GM12878 (cell line): ENCODE data around the gene PKP3.

ENCODE experiments used
- MYC ChIP-seq: IDR thresholded peaks from 2 replicates; pipeline ENCODE4 v1.6.1; 2011; ENCODE audit warnings: mild to moderate bottlenecking, low read length, moderate library complexity, inconsistent platforms; ENCODE audit not compliant: insufficient read depth, insufficient replicate concordance, insufficient read length, severe bottlenecking
- POLR2A ChIP-seq: IDR thresholded peaks from 2 replicates; pipeline ENCODE4 v1.6.1; 2011; ENCODE audit warnings: low read depth, mild to moderate bottlenecking, low read length
- ZNF592 ChIP-seq: fragments of 450-650 bp; IDR thresholded peaks from 2 replicates; pipeline ENCODE4 v1.6.1; 2017; ENCODE audit warnings: mild to moderate bottlenecking, moderate library complexity
- TF ChIP-seq, protein P1 (sequence below), 3 experiments: IDR thresholded peaks in 2 of 3; conservative IDR thresholded peaks in 1 of 3; 2 replicates each; pipeline ENCODE4 v1.5.1; 2011; ENCODE audit warnings: low read depth in 3 of 3, low read length in 3 of 3, mild to moderate bottlenecking in 3 of 3, control low read depth in 2 of 3, moderate library complexity in 2 of 3, inconsistent platforms in 1 of 3, mixed read lengths in 1 of 3; ENCODE audit not compliant: control insufficient read depth in 2 of 3, insufficient read depth in 1 of 3; ENCODE audit errors: extremely low read depth in 1 of 3

DNA sequence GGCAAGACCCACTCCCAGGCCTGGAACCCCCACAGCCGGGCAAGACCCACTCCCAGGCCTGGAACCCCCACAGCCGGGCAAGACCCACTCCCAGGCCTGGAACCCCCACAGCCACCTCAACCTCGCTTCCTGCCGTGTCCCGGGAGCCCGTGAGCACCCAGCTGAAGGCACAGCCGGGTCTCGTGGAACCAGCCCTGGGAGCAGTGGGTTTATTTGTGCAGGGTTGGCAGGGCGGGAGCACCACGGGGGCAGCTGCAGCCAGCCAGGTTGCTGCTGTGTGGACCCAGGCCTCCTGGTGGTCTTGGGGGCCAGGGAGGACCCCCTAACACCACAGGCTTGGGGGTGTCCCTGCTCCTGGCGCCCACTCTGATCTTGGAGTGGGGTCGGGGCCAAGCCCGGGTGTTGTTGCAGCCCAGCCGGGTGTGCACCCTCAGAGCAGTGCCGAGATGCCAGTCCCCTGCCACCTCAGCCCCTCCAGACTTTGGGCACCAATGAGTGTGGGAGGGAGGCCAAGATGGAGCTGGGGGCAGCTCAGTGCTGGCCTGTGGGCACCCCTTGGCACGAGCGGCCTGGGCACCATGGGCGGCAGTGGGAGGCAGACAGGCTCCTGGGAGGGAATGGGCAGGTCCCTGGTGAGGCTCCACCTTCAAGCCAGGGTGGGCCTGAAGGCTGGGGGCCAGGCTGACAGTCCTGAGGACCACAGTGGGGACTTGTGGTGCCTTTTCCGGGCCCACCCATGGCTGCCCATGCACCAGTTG, 8.2 kb upstream of the PKP3 start:
- TF ChIP-seq POLR2A: no peak
- TF ChIP-seq, protein P1, sequence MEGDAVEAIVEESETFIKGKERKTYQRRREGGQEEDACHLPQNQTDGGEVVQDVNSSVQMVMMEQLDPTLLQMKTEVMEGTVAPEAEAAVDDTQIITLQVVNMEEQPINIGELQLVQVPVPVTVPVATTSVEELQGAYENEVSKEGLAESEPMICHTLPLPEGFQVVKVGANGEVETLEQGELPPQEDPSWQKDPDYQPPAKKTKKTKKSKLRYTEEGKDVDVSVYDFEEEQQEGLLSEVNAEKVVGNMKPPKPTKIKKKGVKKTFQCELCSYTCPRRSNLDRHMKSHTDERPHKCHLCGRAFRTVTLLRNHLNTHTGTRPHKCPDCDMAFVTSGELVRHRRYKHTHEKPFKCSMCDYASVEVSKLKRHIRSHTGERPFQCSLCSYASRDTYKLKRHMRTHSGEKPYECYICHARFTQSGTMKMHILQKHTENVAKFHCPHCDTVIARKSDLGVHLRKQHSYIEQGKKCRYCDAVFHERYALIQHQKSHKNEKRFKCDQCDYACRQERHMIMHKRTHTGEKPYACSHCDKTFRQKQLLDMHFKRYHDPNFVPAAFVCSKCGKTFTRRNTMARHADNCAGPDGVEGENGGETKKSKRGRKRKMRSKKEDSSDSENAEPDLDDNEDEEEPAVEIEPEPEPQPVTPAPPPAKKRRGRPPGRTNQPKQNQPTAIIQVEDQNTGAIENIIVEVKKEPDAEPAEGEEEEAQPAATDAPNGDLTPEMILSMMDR (IDR thresholded peaks at IDR 0.05 in 2 of 3, conservative IDR thresholded peaks at IDR 0.05 in 1 of 3; ENCODE audit: control insufficient read depth in 2 of 3, extremely low read depth in 1 of 3, insufficient read depth in 1 of 3, low read depth in 3 of 3, low read length in 3 of 3): no peak
- no peak for TF ChIP-seq MYC
- TF ChIP-seq ZNF592: no peak
